Measurements from ENCODE around the gene PGGHG.

PGGHG gene

DNA sequence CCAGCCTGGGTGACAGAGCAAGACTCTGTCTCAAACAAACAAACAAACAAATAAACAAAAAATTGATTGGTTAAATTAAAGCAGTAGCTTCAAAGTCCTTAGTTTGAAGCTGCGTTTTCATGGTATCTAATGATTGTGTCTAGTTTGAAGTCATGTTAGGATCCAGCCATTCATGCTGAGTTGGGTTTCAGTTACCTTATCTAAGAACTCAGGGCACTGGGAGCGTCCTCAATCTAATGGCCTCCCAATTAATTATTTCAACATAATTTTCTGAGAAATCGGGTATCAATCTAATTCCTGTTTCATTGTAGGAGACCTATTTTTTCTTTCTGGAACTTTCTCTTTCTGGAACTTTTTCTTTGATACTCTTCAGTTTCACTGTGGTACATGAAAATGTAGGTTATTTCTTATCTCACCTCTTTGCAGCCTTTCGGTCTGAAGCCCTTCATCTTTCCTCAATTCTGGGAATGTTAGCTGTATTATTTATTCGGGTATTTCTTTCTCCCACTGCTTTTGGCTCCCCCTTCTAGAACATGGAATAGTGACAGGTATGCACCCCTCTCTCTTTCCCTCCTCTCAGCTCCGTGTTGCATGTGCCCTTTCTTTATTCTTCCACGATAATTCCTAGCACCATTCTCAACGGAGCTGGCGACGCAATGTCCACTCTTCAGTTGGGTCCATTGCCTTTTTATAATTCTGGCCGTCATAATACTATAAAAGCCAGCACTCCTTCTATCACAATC lies 56.1 kb downstream of the PGGHG start:
- H3K27ac ChIP-seq: no peak overlapping the region
- TF ChIP-seq, protein P1, sequence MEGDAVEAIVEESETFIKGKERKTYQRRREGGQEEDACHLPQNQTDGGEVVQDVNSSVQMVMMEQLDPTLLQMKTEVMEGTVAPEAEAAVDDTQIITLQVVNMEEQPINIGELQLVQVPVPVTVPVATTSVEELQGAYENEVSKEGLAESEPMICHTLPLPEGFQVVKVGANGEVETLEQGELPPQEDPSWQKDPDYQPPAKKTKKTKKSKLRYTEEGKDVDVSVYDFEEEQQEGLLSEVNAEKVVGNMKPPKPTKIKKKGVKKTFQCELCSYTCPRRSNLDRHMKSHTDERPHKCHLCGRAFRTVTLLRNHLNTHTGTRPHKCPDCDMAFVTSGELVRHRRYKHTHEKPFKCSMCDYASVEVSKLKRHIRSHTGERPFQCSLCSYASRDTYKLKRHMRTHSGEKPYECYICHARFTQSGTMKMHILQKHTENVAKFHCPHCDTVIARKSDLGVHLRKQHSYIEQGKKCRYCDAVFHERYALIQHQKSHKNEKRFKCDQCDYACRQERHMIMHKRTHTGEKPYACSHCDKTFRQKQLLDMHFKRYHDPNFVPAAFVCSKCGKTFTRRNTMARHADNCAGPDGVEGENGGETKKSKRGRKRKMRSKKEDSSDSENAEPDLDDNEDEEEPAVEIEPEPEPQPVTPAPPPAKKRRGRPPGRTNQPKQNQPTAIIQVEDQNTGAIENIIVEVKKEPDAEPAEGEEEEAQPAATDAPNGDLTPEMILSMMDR (IDR thresholded peaks at IDR 0.05): no peak
- no peak for TF ChIP-seq ZFX (IDR thresholded peaks at IDR 0.05; ENCODE audit: borderline replicate concordance)

Measured in 22Rv1 (cell line).